SU-DHL-6 (cell line): ENCODE data around the gene GPR87.

ENCODE experiments used
- EZH2phosphoT487 ChIP-seq: fragments of 200-600 bp; sonication (generic), shearing (Covaris generic); conservative IDR thresholded peaks from 2 replicates; pipeline ENCODE4 v1.6.1; 2018; ENCODE audit warnings: mild to moderate bottlenecking, antibody characterized with exemption, low read length, moderate library complexity, mixed read lengths
- TF ChIP-seq, protein P1 (sequence below): fragments of 200-600 bp; sonication (generic); IDR thresholded peaks from one replicate; pipeline ENCODE4 v1.5.1; 2017; ENCODE audit warnings: antibody characterized with exemption, mild to moderate bottlenecking, low read length, moderate library complexity; ENCODE audit not compliant: insufficient read depth, poor library complexity, severe bottlenecking

DNA sequence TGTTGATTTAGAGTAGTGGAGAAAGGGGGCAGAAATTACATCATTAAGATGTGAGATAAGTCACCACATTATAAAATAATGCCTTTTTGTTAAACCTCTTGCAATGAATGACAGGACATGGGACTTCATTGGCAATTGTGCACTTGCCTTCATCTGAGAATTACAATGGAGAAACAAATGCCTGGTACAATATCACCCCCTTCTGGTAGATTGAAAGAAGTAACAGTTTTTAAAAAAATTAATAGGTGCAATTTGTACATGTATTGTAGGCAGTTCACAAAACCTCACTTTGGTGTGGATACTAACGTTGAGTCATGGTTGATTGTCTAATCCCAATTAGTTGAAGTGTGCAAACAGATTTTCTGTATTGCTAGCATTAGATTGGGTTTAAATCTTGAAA lies 33.7 kb downstream of the GPR87 start:
- TF ChIP-seq, protein P1, sequence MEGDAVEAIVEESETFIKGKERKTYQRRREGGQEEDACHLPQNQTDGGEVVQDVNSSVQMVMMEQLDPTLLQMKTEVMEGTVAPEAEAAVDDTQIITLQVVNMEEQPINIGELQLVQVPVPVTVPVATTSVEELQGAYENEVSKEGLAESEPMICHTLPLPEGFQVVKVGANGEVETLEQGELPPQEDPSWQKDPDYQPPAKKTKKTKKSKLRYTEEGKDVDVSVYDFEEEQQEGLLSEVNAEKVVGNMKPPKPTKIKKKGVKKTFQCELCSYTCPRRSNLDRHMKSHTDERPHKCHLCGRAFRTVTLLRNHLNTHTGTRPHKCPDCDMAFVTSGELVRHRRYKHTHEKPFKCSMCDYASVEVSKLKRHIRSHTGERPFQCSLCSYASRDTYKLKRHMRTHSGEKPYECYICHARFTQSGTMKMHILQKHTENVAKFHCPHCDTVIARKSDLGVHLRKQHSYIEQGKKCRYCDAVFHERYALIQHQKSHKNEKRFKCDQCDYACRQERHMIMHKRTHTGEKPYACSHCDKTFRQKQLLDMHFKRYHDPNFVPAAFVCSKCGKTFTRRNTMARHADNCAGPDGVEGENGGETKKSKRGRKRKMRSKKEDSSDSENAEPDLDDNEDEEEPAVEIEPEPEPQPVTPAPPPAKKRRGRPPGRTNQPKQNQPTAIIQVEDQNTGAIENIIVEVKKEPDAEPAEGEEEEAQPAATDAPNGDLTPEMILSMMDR = peak; percentile 50
- no peak for TF ChIP-seq EZH2phosphoT487
